HG02642 (cell line): Measurements from ENCODE around the gene OXA1L.
"Not testable (repeated sequence)": the region's sequence is repeated elsewhere in the genome, so short reads cannot be mapped to it uniquely, and the experiment has no call there.

Source experiments
- ATAC-seq: cut with Tn5 transposase; IDR thresholded peaks from one replicate; pipeline ENCODE4 v1.9.1; 2021; ENCODE audit warnings: mild to moderate bottlenecking; ENCODE audit not compliant: unreplicated experiment, poor library complexity

The OXA1L gene

GRCh38 chr14:22796087-22796707, 29.7 kb downstream of the OXA1L start:
- peak; percentile 58 for ATAC-seq

- no peak for ATAC-seq
Measured at GRCh38 chr14:22797017-22797917, 30.8 kb downstream of the OXA1L start.

- ATAC-seq, result no peak
Measured at GRCh38 chr14:22798528-22798927, 32.0 kb downstream of the OXA1L start.

GRCh38 chr14:22800346-22800745, 33.9 kb downstream of the OXA1L start:
- no peak for ATAC-seq

GRCh38 chr14:22801716-22802115, 35.2 kb downstream of the OXA1L start:
- ATAC-seq, result no peak

GRCh38 chr14:22802860-22803686, 36.6 kb downstream of the OXA1L start:
- ATAC-seq, result peak; percentile 57

GRCh38 chr14:22803687-22803974, 37.1 kb downstream of the OXA1L start:
- ATAC-seq, result peak; percentile 37

GRCh38 chr14:22805235-22805634, 38.7 kb downstream of the OXA1L start:
- ATAC-seq, result not testable (repeated sequence)

GRCh38 chr14:22807432-22808087, 41.1 kb downstream of the OXA1L start:
- no peak for ATAC-seq

- no peak for ATAC-seq
Measured at GRCh38 chr14:22808388-22809209, 42.1 kb downstream of the OXA1L start.

- no peak for ATAC-seq
Measured at GRCh38 chr14:22811722-22812121, 45.2 kb downstream of the OXA1L start.

GRCh38 chr14:22812744-22813143, 46.3 kb downstream of the OXA1L start:
- no peak for ATAC-seq

GRCh38 chr14:22813145-22813544, 46.7 kb downstream of the OXA1L start:
- no peak for ATAC-seq

GRCh38 chr14:22814373-22814772, 47.9 kb downstream of the OXA1L start:
- no peak for ATAC-seq

GRCh38 chr14:22814941-22815713, 48.6 kb downstream of the OXA1L start, which contains the start of gene SLC7A7:
SLC7A7 (minus strand) TSS chr14:22815435; CDS start chr14:22813398, 2,037 bp downstream.
- no peak for ATAC-seq

- ATAC-seq, result peak; percentile 36
Measured at GRCh38 chr14:22819151-22819988, 52.9 kb downstream of the OXA1L start.

- no peak for ATAC-seq
Measured at GRCh38 chr14:22820731-22821130, 54.2 kb downstream of the OXA1L start.
